Measurements from ENCODE around the gene MED27.

GRCh38 chr9:131961496-131961880 is 118.2 kb downstream of the MED27 start:
- TF ChIP-seq SUZ12 (IDR thresholded peaks at IDR 0.05; ENCODE audit: extremely low read depth, insufficient read depth, insufficient read length) (no peak), ZNF274 (IDR thresholded peaks at IDR 0.05; ENCODE audit: low read depth, low read length) (no peak)

Data from NT2/D1 (cell line).